ENCODE measurements around the gene TPRG1.

The TPRG1 gene

DNA sequence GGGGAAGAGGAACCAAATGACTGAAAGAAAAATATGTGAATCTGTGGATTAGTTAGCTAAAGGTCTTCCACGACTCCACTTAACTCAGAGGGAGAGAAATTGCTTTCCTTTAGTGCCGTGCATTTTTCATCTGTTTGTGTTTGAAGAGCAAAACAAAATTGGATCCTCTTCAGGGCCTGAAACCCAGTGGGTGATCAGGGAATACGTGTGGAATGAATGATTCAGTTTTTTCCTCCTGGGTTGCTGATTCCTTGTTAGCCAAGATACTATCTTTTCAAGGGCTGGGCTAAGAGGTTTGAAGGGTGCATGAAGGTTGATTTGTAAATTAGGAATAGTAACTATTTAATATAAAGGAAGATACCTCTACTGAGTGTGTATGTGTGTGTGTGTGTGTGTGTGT, 61.0 kb downstream of the TPRG1 start:
- DNase-seq (ENCODE audit: low read depth) = no peak

DNA sequence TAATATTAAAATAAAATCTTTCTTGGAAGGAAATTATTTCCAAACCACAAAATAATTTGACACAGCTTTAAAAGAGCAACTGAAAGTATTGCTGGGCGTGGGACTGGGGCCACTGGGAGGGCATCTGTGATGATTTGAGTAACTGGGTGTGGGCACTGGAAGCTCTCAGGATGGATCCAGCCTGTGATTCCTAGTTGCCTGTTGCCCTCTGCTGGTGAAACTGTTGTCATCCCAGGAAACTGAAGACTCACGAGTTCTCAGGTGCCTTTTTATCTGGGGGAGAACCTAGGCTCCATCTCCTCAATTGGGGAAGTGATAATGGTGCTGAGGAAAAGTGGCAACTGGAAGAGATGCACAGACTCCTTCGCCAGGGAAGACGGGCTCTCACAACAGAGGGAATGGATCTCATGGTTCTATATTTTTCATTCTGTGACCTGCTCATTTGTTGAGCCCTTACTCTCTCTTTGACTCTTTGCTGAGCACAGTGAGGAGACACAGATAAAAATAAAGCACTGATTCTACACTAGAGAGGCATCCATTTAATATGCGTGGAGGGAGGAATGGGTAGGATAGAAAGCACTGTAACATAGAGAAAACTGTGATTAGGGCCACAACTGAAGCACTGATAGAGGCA, 61.6 kb downstream of the TPRG1 start:
- peak; percentile 22 for DNase-seq (ENCODE audit: low read depth)

DNA sequence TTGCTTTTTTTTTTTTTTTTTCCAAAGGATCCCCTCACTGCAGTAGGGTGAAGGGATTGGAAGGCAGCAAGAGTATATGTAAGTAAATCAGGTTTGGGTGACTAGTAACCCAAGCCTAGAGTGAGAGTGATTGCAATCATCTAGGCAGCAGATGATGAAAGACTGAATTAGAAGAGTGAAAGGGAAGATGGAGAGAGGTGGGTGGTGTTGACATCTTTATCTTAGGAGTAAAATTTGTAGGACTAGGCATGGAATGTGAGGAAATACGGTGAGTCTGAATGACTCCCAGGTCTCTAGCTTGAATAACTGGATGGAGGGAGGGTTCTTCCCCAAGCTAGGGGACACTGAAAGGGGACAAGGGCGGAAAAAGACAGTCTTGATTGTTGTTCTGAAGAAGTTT, 63.4 kb downstream of the TPRG1 start:
- no peak for DNase-seq (ENCODE audit: low read depth)

DNA sequence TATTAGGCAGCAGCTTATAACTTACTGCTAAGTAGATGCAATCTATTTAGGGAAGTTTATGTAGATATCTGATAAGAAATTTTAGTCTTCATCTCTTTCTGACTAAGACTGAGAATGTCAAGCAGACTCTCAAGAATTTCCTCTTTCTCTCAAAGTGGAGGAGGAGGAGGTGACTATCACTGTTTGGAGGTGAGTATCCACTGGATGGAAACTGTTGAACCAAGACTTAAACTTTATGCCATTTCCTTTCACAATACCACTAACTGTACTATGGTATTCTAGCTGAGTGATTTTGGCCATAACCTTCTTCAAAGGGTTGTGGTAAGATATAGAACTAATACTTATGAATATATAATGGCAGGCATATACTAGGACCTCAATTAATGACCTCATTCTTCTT, 64.6 kb downstream of the TPRG1 start:
- no peak for DNase-seq (ENCODE audit: low read depth)

DNA sequence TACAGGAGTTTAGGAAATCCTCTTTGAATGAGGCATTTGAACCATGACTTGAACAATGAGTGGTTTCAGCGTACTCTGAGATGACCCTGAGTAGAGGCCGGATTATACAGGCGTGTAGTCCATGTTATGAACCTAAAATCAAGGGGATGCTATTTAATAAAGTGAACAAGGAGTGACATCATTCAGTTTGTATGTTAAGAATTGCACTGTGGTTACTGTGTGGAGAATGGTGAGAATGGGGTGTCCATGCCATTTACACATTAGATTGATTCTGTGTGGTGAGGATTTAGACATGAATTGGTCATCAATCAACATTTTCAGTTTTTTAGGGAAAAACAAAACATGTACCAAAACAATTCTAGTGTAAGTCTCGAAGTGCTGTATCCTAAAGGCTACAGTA, 65.8 kb downstream of the TPRG1 start:
- no peak for DNase-seq (ENCODE audit: low read depth)

DNA sequence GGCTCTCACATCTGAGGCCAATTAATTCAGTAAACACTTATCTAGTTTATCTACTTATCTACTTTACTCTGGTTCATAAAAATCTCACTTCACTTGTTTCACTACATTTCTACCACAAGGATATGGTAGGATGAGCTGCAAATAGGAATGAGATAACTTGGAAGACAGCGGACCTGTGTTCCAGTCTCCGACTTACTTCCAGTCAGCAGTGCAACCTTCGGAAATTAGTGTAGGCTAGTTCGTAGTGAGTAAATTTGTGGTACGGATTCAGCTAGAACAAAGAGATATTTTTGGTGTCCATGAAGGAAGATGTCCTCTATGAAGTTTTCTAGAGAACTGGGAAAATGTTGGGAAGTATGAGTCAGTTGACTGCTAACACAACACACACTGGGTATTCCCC, 66.3 kb downstream of the TPRG1 start:
- DNase-seq (ENCODE audit: low read depth) = no peak

DNA sequence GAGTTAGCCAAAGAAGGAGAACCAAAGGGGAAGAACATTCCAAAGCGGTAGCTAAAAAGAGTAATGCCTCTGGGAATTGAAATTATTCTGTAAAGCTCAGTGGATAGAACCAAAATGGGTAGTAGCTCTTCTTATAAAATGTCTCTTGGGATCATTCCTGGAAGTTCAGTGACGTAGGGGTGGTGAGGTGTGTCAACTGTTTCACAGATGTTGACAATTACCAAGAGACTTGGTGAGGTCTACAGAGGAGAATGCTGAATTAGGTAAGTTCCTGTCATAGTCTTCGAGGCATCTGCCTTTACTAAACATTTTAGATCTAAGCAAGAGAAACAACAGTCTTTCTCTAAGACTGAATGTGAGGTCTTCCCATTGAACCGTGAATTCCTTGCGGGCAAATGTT, 67.8 kb downstream of the TPRG1 start:
- DNase-seq (ENCODE audit: low read depth) = no peak

- no peak for DNase-seq (ENCODE audit: low read depth)
Observed at GRCh38 chr3:189249987-189250386, 78.2 kb downstream of the TPRG1 start.

- no peak for DNase-seq (ENCODE audit: low read depth)
Observed at GRCh38 chr3:189258261-189258660, 86.5 kb downstream of the TPRG1 start.

- no peak for DNase-seq (ENCODE audit: low read depth)
Observed at GRCh38 chr3:189260556-189261493, 89.1 kb downstream of the TPRG1 start.

DNA sequence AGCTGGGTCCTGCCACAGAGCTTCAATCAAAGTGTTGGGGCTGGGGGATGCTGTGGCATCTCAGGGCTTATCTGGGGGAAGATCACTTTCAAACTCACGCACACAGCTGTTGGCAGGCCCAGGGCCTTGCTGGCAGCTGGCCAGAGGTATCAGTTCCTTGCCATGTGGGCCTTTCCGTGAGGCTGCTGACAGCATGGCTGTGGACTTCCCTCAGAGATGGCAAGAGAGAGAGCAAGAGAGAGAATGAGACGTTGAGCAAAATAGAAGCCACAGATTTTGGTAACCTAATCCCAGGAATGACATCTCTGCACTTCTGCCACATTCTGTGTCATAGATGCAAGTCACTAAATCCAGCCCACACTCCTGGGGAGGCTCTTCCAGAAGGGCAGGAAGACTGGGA, 91.0 kb downstream of the TPRG1 start:
- no peak for DNase-seq (ENCODE audit: low read depth)

DNA sequence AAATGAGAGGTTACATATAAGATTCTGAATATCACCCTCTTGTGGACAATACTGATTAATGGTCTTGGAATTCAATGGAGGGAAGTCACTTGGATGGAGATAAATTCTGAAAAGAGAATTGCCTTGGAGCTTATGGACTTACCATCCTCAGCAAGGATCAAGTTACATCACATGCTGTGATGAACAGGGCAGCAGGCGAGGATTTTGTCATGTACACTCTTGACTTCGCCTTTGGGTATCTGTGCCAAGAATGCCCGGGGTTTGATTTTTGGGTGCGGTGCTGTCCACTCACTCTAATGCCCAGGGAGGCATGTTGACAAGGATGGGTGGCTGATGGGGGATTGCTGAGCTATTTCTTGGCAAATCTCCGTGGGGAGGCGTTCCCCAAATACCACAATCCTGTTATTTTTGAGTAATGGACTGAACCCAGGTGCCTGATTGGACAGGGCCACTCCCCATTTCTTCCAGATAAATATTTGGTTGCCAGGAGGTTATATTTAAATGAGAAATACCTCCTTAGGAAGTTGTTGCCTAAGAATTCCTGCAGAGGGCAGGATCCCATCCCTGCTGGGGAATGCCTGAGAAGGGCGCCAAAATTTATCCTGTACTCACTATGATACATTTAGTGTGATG, 96.3 kb downstream of the TPRG1 start:
- DNase-seq (ENCODE audit: low read depth) = no peak

DNA sequence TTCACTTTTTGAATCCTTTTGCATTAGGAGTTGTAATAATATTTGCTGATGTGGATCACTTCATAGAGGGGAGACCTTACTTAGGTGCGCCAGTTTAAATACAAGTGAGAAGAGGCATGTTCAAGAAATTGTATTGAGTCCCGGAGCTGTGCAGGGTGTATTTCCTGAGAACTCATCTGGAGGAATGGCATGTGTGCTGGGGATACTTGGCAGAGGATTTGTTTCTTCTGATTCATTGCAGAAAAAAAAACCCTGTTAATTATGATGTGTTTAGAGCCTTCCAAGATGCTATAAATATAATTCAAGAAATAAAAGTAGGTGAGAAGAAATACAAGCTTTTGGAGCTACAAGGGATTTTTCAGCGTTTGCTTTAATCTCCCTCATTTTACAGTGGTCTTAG, 97.6 kb downstream of the TPRG1 start:
- no peak for DNase-seq (ENCODE audit: low read depth)

DNA sequence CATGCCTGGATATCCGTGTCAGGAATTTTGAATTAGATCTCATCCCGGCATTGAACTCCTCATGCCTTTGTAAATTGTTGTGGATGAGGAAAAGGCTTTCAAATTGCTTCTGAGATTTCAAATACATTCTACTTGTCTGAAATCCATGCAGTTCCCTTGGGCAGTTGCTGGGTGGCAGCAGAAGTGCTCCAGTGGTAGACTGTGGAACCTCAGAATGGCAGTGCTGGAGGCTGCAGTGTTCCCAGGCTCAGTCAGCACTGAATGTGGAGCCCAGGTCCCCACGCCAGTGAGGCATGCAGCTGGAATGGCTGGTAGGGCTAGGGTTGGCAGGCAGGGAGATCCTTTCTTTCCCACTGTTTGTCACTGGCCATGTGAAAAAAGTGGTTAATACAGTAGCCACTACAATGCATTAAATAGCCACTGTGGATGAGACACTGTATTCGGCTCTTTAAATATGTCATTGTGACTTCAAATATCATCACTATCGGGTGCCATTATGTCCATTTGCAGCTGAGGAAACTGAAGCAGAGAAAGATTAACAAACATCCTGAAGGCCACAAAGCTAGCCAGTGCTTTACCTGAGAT, 98.6 kb downstream of the TPRG1 start:
- DNase-seq (ENCODE audit: low read depth) = peak; percentile 48

GRCh38 chr3:189272500-189273119, 100.8 kb downstream of the TPRG1 start:
- no peak for DNase-seq (ENCODE audit: low read depth)

GRCh38 chr3:189273736-189274135, 102.0 kb downstream of the TPRG1 start:
- DNase-seq (ENCODE audit: low read depth) = no peak

- DNase-seq (ENCODE audit: low read depth) = no peak
Observed at GRCh38 chr3:189275182-189275581, 103.4 kb downstream of the TPRG1 start.

DNA sequence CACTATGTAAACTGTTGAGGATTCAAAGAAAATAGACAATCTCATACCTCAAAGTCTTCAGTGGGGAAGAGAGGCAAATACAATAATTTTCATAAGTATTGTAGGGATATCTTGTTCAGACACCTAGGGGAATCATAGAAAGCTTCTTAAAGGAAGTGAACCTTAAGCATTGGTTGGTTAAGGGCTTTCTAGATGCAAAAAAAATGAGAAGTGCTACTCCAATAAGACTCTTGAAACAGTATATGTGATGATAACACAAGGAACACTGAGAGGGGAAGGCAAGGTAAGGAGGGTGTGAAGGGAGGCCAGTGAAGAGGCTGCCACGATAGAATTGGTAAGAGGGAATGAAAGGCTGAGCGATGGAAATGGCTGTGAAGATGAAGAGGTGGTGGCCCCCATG, 104.1 kb downstream of the TPRG1 start:
- no peak for DNase-seq (ENCODE audit: low read depth)

- peak; percentile 89 for DNase-seq (ENCODE audit: low read depth)
Observed at GRCh38 chr3:189276444-189277219, 104.9 kb downstream of the TPRG1 start.

DNA sequence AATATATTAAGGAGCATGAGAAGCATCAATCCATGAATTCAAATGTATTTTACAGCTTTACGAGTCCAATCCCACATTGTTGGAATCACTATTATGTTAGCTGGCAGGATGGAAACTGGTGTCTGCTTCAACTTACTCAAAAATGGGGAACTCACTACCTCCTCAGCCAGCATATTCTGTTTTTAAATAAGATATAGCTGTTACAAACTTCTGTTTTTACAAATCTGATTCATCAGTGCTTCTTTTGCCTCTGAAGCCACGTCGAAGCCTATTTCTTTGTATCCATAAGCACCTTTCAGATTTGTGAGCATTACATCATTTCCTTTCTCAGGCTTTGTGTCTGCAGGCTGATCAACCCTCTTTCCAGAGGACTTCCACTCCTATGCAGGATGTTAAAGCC, 105.9 kb downstream of the TPRG1 start:
- no peak for DNase-seq (ENCODE audit: low read depth)

GRCh38 chr3:189278221-189278620, 106.5 kb downstream of the TPRG1 start:
- no peak for DNase-seq (ENCODE audit: low read depth)

Measured in GM04503 (cell line).